Endodermal cell (in vitro differentiated cells): ENCODE results near the gene PRIM2. TPM values are rescaled to one million over a fixed set of nuclear protein-coding genes. Genes with fewer than 3 reads are reported as not detected.
A peak's percentile ranks its signal among the peaks of the same experiment; 100 is the strongest.
"Not testable (repeated sequence)": the region's sequence is repeated elsewhere in the genome, so short reads cannot be mapped to it uniquely, and the experiment has no call there.

ENCODE experiments used
- DNase-seq: peaks from one replicate; pipeline ENCODE4 v3.0.0-alpha.2; 2017
- H3K27ac ChIP-seq: 2 replicates; pipeline ENCODE4 v1.5.1; 2013; ENCODE audit warnings: mild to moderate bottlenecking, low read depth, low read length, moderate library complexity
- H3K27me3 ChIP-seq: 2 replicates; pipeline ENCODE4 v1.6.1; 2013; ENCODE audit warnings: mild to moderate bottlenecking, low read length, moderate library complexity; ENCODE audit not compliant: insufficient read depth, control insufficient read depth, poor library complexity, severe bottlenecking
- H3K36me3 ChIP-seq: 2 replicates; pipeline ENCODE4 v1.7.0; 2013; ENCODE audit warnings: mild to moderate bottlenecking, low read length, moderate library complexity; ENCODE audit not compliant: control insufficient read depth, insufficient read depth
- H3K4me1 ChIP-seq: one replicate; pipeline ENCODE4 v1.7.0; 2013; ENCODE audit warnings: low read length; ENCODE audit not compliant: control insufficient read depth, insufficient read depth
- H3K4me3 ChIP-seq: 2 replicates; pipeline ENCODE4 v1.5.1; 2013; ENCODE audit warnings: mild to moderate bottlenecking, low read length, moderate library complexity
- H3K9ac ChIP-seq: 2 replicates; pipeline ENCODE4 v1.6.1; 2013; ENCODE audit warnings: mild to moderate bottlenecking, low read length, moderate library complexity; ENCODE audit not compliant: poor library complexity, severe bottlenecking; ENCODE audit errors: extremely low read depth
- H3K9me3 ChIP-seq: 2 replicates; pipeline ENCODE4 v1.6.1; 2013; ENCODE audit warnings: mild to moderate bottlenecking, low read length, moderate library complexity; ENCODE audit not compliant: control insufficient read depth
- H3K27ac Mint-ChIP-seq: 2 replicates; pipeline ENCODE4 v1.8.0; 2020; ENCODE audit warnings: mixed read lengths
- H3K27me3 Mint-ChIP-seq: 2 replicates; pipeline ENCODE4 v1.8.0; 2021; ENCODE audit warnings: mild to moderate bottlenecking, mixed read lengths; ENCODE audit not compliant: insufficient read depth
- H3K36me3 Mint-ChIP-seq: 2 replicates; pipeline ENCODE4 v1.8.0; 2020; ENCODE audit warnings: low read depth, mixed read lengths
- H3K4me1 Mint-ChIP-seq: 2 replicates; pipeline ENCODE4 v1.8.0; 2020; ENCODE audit warnings: mixed read lengths
- H3K4me3 Mint-ChIP-seq: 2 replicates; pipeline ENCODE4 v1.8.0; 2020; ENCODE audit warnings: mild to moderate bottlenecking, moderate library complexity, mixed read lengths
- H3K9me3 Mint-ChIP-seq: 2 replicates; pipeline ENCODE4 v1.8.0; 2020; ENCODE audit warnings: mild to moderate bottlenecking, mixed read lengths
- CTCF ChIP-seq: fragments of 200-600 bp; sonication (generic); conservative IDR thresholded peaks from 2 replicates; pipeline ENCODE4 v1.5.0; 2021; ENCODE audit warnings: antibody characterized with exemption, mild to moderate bottlenecking
- WGBS, 2 experiments: methylation state at CpG; one replicate each; pipeline versions ENCODE4 v1.1.5 to v1.1.7; 2013; ENCODE audit warnings: missing lambda C conversion rate in 2 of 2, mixed read lengths in 1 of 2; ENCODE audit not compliant: insufficient coverage in 1 of 2, insufficient read length in 1 of 2; 5-methylcytosine and 5-hydroxymethylcytosine counted together
- total RNA-seq, 2 donors: library from RNA; stranded (reverse); fragmentation: NEBNext Ultra II Directional in 1 of 2; extraction: Animal tissue kit (Norgen Biotek cat#: 25700) in 1 of 2; gene quantifications; 2 replicates in 1 of 2; 3 replicates in 1 of 2; pipeline ENCODE4 v1.2.1, GENCODE V29; 2021

Gene PRIM2
- total RNA-seq, 2 donors from 2014 or later = 30.9 to 43.1 TPM

DNA sequence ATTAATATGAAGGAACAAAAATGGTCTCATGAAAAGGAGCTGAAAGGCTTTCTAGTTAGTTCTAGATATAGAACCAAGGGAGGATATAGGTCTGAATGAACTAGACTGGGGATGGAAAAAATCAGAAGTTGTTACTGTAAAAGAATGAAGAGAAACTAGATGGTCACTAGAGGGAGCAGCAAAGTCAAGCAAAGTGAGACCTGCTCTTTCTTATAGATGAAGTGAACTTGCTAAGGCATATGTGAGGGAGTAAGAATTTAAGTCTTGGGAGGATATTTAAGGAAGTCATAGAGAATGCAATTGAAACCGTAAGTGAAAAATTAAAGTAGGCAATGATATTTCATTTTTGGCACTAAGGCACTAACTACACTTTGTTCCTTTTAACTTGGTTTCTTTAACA lies 218.6 kb downstream of the PRIM2 start:
- H3K27me3 ChIP-seq, H3K27me3 Mint-ChIP-seq, H3K9me3 Mint-ChIP-seq, H3K9ac ChIP-seq, H3K4me3 ChIP-seq, H3K27ac ChIP-seq, DNase-seq, H3K36me3 ChIP-seq, H3K9me3 ChIP-seq, H3K4me1 Mint-ChIP-seq, H3K4me3 Mint-ChIP-seq, H3K4me1 ChIP-seq, H3K27ac Mint-ChIP-seq, H3K36me3 Mint-ChIP-seq: not testable (repeated sequence)
- peak; percentile 76 for TF ChIP-seq CTCF
- no CpG with 5 or more reads among the region's 1 CpG for WGBS, 2 experiments

DNA sequence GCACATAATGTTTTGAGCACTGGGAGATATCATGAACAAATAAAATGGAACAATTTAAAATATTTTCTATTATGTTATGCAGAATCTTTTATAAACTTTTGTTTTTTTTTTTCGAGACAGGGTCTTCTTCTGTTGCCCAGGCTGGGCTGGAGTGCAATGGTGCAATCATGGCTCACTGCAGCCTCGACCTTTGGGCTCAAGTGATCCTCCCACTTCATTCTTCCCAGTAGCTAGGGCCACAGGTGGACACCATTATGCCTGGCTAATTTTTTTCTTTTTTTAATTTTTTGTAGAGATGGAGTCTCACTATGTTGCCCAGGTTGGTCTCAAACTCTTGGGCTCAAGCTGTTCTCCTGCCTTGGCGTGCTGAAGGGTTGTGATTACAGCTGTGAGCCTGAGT lies 220.5 kb downstream of the PRIM2 start:
- H3K9ac ChIP-seq, H3K27ac Mint-ChIP-seq, DNase-seq, H3K27ac ChIP-seq, H3K36me3 ChIP-seq, H3K27me3 ChIP-seq, H3K4me3 ChIP-seq, H3K9me3 ChIP-seq, H3K36me3 Mint-ChIP-seq, H3K4me1 Mint-ChIP-seq, H3K4me3 Mint-ChIP-seq, H3K9me3 Mint-ChIP-seq, H3K4me1 ChIP-seq, H3K27me3 Mint-ChIP-seq: not testable (repeated sequence)
- WGBS, 2 experiments = 92 to 100% methylated on average over 1 to 3 of the region's 3 CpGs

DNA sequence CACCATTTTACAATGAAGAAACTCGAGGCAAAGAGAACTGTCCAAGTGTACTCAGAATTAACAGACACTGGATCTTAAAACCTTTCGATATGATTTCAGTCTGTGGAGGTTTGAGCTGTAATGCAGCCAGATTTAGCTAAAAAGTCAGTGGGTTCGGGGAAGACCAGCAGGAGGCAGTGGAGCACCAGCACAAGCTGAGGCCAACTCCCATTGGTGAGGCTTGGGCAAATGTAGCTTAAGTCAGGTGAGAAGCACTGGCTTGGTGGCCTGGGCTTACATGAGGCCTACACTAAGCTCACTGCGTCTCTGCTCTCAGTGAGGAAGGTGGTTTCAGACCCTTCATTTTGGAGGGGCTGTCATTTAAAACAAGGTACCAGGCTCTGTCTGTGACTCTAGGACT lies 234.5 kb downstream of the PRIM2 start:
- DNase-seq, H3K27ac Mint-ChIP-seq, H3K4me1 ChIP-seq, H3K27me3 ChIP-seq, H3K9me3 Mint-ChIP-seq, H3K9me3 ChIP-seq, H3K36me3 ChIP-seq, H3K27ac ChIP-seq, H3K36me3 Mint-ChIP-seq, H3K4me3 Mint-ChIP-seq, H3K27me3 Mint-ChIP-seq, H3K4me3 ChIP-seq, H3K9ac ChIP-seq: not testable (repeated sequence)
- peak; percentile 45 for TF ChIP-seq CTCF
- WGBS, 2 experiments = 80% methylated on average over 2 of the region's 4 CpGs; no CpG with 5 or more reads in 1 of the 2 experiments
- peaks cover 17% of the 10 kb centered on the region for H3K4me1 Mint-ChIP-seq

DNA sequence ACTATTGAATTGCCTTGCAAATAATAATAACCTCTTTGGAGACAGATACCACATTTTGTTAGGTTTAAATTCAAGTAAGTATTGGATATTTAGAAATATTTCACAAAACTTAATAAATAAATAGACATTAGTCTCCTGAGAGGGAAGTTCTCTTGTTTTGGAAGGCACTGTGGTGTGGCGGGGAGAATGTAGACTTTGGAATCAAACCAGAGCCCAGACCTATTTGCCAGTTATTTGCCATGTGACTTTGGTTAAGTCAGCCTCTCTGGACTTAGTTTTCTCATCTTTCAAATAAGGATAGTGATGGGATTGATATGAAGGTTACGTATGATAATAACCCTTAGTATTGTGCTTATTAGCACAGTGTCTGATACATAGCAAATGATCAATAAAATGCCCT lies 240.4 kb downstream of the PRIM2 start:
- WGBS, 2 experiments = no CpG with 5 or more reads among the region's 2 CpGs
- H3K4me1 ChIP-seq, H3K36me3 Mint-ChIP-seq, H3K27ac ChIP-seq, H3K36me3 ChIP-seq, H3K4me3 Mint-ChIP-seq, H3K9me3 ChIP-seq, H3K27me3 ChIP-seq, H3K27me3 Mint-ChIP-seq, H3K4me3 ChIP-seq, H3K9ac ChIP-seq, DNase-seq, H3K27ac Mint-ChIP-seq, H3K4me1 Mint-ChIP-seq, H3K9me3 Mint-ChIP-seq: not testable (repeated sequence)

DNA sequence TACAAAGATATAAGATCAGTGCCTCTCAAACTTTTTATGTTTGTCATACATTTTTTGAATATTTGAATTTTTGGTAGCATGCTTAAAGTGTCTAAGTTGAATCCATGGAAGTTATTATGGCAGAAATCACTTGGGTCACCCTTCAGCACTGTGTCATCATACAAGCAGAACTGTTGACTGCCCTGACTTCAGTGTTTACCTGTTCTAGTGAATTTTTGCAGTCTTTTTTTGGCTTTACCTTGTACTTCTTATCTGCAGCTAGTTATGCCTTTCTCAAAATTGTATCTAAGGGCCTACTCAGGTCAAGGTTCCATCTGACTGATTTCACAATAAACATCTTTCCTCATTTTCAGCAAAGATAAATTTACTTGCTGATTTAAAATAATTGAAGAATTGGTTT lies 241.7 kb downstream of the PRIM2 start:
- H3K27ac ChIP-seq, H3K4me1 Mint-ChIP-seq, H3K36me3 Mint-ChIP-seq, H3K4me3 Mint-ChIP-seq, H3K9me3 ChIP-seq, H3K27ac Mint-ChIP-seq, H3K4me1 ChIP-seq, H3K4me3 ChIP-seq, H3K27me3 Mint-ChIP-seq, H3K9me3 Mint-ChIP-seq, H3K36me3 ChIP-seq, H3K27me3 ChIP-seq, DNase-seq, H3K9ac ChIP-seq: not testable (repeated sequence)

- not testable (repeated sequence) for H3K27ac ChIP-seq, H3K9me3 ChIP-seq, H3K4me1 ChIP-seq, H3K27me3 ChIP-seq, H3K4me3 Mint-ChIP-seq, H3K9me3 Mint-ChIP-seq, H3K4me3 ChIP-seq, H3K9ac ChIP-seq, H3K27me3 Mint-ChIP-seq, H3K27ac Mint-ChIP-seq, H3K36me3 ChIP-seq, H3K36me3 Mint-ChIP-seq, DNase-seq, H3K4me1 Mint-ChIP-seq
- WGBS, 2 experiments = 100% methylated on average over 2 of the region's 3 CpGs; no CpG with 5 or more reads in 1 of the 2 experiments
Measured at GRCh38 chr6:57562233-57562632, 244.8 kb downstream of the PRIM2 start.
